ENCODE data around the gene OLFM3.

DNA sequence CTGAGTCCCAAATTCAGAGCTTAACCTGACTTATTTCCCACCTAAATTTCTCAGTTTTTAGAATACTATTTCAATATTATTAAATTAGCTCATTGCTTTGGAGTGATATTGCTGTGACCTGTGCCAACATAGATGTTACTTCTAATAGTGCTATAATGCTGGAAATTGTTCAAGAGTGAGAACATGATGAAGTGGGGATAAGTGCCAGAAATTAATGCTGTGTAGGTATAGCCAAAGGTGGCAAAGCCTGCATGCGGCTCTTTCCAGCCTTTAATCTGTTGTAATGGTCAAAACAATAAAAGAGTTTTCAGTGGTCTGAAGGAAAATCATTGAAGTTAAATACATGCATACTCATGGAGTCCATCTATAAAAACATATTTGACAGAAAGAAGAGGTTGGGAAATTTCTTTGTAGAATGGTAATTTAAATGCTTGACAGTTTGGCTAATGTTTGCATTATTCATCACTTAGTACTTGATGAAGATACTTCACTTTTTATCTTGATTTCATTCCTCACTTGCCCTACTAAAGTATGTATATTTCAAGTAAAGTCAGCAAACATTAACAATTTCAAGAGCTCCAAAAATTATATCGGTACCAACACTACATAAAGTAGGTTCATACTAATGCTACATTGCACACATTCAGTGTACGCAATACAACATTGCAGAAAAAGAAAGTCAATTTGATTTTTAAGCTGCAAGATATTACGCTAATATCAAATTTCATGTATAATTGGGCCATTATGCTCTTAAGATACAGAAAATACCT is 82.1 kb downstream of the OLFM3 start:
- no peak for TF ChIP-seq CREB1 (IDR thresholded peaks at IDR 0.05; ENCODE audit: low read depth)
- no peak for TF ChIP-seq BHLHE40 (IDR thresholded peaks at IDR 0.05; ENCODE audit: borderline replicate concordance in 1 of 2, low read depth in 2 of 2, low read length in 1 of 2)
- TF ChIP-seq, protein P1, sequence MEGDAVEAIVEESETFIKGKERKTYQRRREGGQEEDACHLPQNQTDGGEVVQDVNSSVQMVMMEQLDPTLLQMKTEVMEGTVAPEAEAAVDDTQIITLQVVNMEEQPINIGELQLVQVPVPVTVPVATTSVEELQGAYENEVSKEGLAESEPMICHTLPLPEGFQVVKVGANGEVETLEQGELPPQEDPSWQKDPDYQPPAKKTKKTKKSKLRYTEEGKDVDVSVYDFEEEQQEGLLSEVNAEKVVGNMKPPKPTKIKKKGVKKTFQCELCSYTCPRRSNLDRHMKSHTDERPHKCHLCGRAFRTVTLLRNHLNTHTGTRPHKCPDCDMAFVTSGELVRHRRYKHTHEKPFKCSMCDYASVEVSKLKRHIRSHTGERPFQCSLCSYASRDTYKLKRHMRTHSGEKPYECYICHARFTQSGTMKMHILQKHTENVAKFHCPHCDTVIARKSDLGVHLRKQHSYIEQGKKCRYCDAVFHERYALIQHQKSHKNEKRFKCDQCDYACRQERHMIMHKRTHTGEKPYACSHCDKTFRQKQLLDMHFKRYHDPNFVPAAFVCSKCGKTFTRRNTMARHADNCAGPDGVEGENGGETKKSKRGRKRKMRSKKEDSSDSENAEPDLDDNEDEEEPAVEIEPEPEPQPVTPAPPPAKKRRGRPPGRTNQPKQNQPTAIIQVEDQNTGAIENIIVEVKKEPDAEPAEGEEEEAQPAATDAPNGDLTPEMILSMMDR (IDR thresholded peaks at IDR 0.05 in 2 of 3, conservative IDR thresholded peaks at IDR 0.05 in 1 of 3; ENCODE audit: control insufficient read depth in 2 of 3, extremely low read depth in 1 of 3, insufficient read depth in 1 of 3, low read depth in 3 of 3, low read length in 3 of 3): no peak
- TF ChIP-seq POLR2AphosphoS5 (IDR thresholded peaks at IDR 0.05; ENCODE audit: low read length): no peak
- TF ChIP-seq HDAC2 (IDR thresholded peaks at IDR 0.05): no peak
- no peak for TF ChIP-seq NFYA (IDR thresholded peaks at IDR 0.05; ENCODE audit: borderline replicate concordance, low read depth, low read length)
- TF ChIP-seq SIX5 (IDR thresholded peaks at IDR 0.05; ENCODE audit: low read depth, low read length, severe bottlenecking): no peak
- no peak for TF ChIP-seq SP1 (IDR thresholded peaks at IDR 0.05; ENCODE audit: low read depth, low read length)
- no peak for TF ChIP-seq IKZF1 (conservative IDR thresholded peaks at IDR 0.05)
- no peak for TF ChIP-seq ETV6 (conservative IDR thresholded peaks at IDR 0.05 in 1 of 2, IDR thresholded peaks at IDR 0.05 in 1 of 2; ENCODE audit: borderline replicate concordance in 1 of 2, low read depth in 1 of 2)

Data from GM12878 (cell line).